A549 (cell line): ENCODE results near the gene CCR1. TPM values are rescaled to one million over a fixed set of nuclear protein-coding genes. Genes with fewer than 3 reads are reported as not detected.
"Not testable (repeated sequence)": the region's sequence is repeated elsewhere in the genome, so short reads cannot be mapped to it uniquely, and the experiment has no call there.

ENCODE experiments used
- ATAC-seq, 2 experiments: fragments of 200-7000 bp in 1 of 2; fragments of >200 bp in 1 of 2; cut with Nextera tagmentation in 1 of 2; cut with Tn5 transposase in 1 of 2; 3 replicates each; pipeline versions ENCODE4 v1.8.0 to v1.9.1; 2018 to 2020; ENCODE audit warnings: mild to moderate bottlenecking in 1 of 2, moderate library complexity in 1 of 2
- CTCF ChIA-PET: fragments of 300-600 bp; sonication (Branson Sonifier 250); formaldehyde crosslinking; extraction: SDS; loops from one replicate; lab custom pipeline; 2021; ENCODE audit warnings: antibody characterized with exemption, inconsistent platforms; lab: Yijun Ruan, JAX
- POLR2A ChIA-PET: fragments of 350-600 bp; formaldehyde crosslinking; extraction: SDS; loops from one replicate; lab custom pipeline; 2021; ENCODE audit warnings: antibody characterized with exemption, inconsistent platforms; lab: Yijun Ruan, JAX
- DNase-seq, 2 experiments: peaks; one replicate each; pipeline versions ENCODE4 v3.0.0 to v3.0.0-alpha.2; 2011 to 2016; ENCODE audit warnings: low read depth in 1 of 2, low spot score in 1 of 2
- FAIRE-seq: peaks from 2 replicates; lab custom pipeline; 2011; peaks lifted over from hg19 to GRCh38; lab: Jason Lieb, UNC
- H3K27ac ChIP-seq, 2 experiments: fragments of >200 bp; sonication (Bioruptor Twin); formaldehyde crosslinking; 3 replicates each; pipeline ENCODE4 v1.5.1; 2016 to 2017
- H3K4me1 ChIP-seq: fragments of >200 bp; sonication (Bioruptor Twin); formaldehyde crosslinking; 3 replicates; pipeline ENCODE4 v1.6.1; 2016
- H3K4me2 ChIP-seq: fragments of >200 bp; sonication (Bioruptor Twin); formaldehyde crosslinking; 3 replicates; pipeline ENCODE4 v1.6.1; 2016
- H3K4me3 ChIP-seq: fragments of >200 bp; sonication (Bioruptor Twin); formaldehyde crosslinking; 3 replicates; pipeline ENCODE4 v1.5.1; 2016
- H3K9me3 ChIP-seq: fragments of >200 bp; sonication (Bioruptor Twin); formaldehyde crosslinking; 3 replicates; pipeline ENCODE4 v1.6.1; 2016
- ATOH8 ChIP-seq: fragments of 250-450 bp; sonication (Bioruptor Pico); IDR thresholded peaks from 2 replicates; pipeline ENCODE4 v1.5.0; 2020; ENCODE audit warnings: low read depth, mild to moderate bottlenecking, moderate library complexity
- BHLHE40 ChIP-seq: IDR thresholded peaks from 2 replicates; pipeline ENCODE4 v1.6.1; 2012; ENCODE audit warnings: low read depth, low read length, inconsistent platforms
- CBX2 ChIP-seq: fragments of 200-600 bp; sonication (generic); IDR thresholded peaks from 2 replicates; pipeline ENCODE4 v1.6.1; 2016; ENCODE audit warnings: low read depth, mild to moderate bottlenecking, borderline replicate concordance
- CEBPB ChIP-seq, 2 experiments: fragments of >200 bp in 1 of 2; sonication (Bioruptor Twin) in 1 of 2; formaldehyde crosslinking in 1 of 2; IDR thresholded peaks; 2 replicates each; pipeline ENCODE4 v1.6.1; 2012 to 2016
- E2F6 ChIP-seq: IDR thresholded peaks from 2 replicates; pipeline ENCODE4 v1.6.1; 2012; ENCODE audit warnings: low read depth, borderline replicate concordance
- FOSL2 ChIP-seq, 2 experiments: fragments of 450-650 bp in 1 of 2; fragments of >200 bp in 1 of 2; sonication (Bioruptor Twin) in 1 of 2; formaldehyde crosslinking; IDR thresholded peaks; 2 replicates each; pipeline versions ENCODE4 v1.5.0 to v1.6.1; 2016 to 2020; ENCODE audit warnings: mild to moderate bottlenecking in 1 of 2, moderate library complexity in 1 of 2
- HES2 ChIP-seq: fragments of >200 bp; sonication (Bioruptor Twin); formaldehyde crosslinking; IDR thresholded peaks from 2 replicates; pipeline ENCODE4 v1.6.1; 2016
- HEYL ChIP-seq: fragments of 250-450 bp; sonication (Bioruptor Pico); IDR thresholded peaks from 2 replicates; pipeline ENCODE4 v1.8.0; 2021; ENCODE audit warnings: mild to moderate bottlenecking, moderate library complexity
- HOXA7 ChIP-seq: fragments of 250-450 bp; sonication (Bioruptor Pico); IDR thresholded peaks from 2 replicates; pipeline ENCODE4 v1.5.0; 2020; ENCODE audit warnings: mild to moderate bottlenecking, moderate library complexity
- HOXB13 ChIP-seq: fragments of 250-450 bp; sonication (Bioruptor Pico); IDR thresholded peaks from 2 replicates; pipeline ENCODE4 v1.5.0; 2020; ENCODE audit warnings: low read depth, mild to moderate bottlenecking, moderate library complexity
- KDM1A ChIP-seq: fragments of 200-600 bp; sonication (generic); IDR thresholded peaks from 2 replicates; pipeline ENCODE4 v1.6.1; 2016; ENCODE audit warnings: low read depth, mild to moderate bottlenecking
- MAX ChIP-seq: IDR thresholded peaks from 2 replicates; pipeline ENCODE4 v1.6.1; 2012
- MAZ ChIP-seq: fragments of 150-350 bp; IDR thresholded peaks from 2 replicates; pipeline ENCODE4 v1.6.1; 2014; ENCODE audit warnings: antibody characterized with exemption, low read depth, low read length, borderline replicate concordance
- MYC ChIP-seq: IDR thresholded peaks from 2 replicates; pipeline ENCODE4 v1.6.1; 2012; ENCODE audit warnings: mild to moderate bottlenecking, inconsistent platforms, low read length, improper control_type of control experiment, borderline replicate concordance
- NPAS2 ChIP-seq: fragments of 250-450 bp; sonication (Bioruptor Pico); IDR thresholded peaks from 2 replicates; pipeline ENCODE4 v1.8.0; 2022; ENCODE audit warnings: mild to moderate bottlenecking, moderate library complexity, borderline replicate concordance
- NR3C1 ChIP-seq: fragments of >200 bp; sonication (Bioruptor Twin); formaldehyde crosslinking; IDR thresholded peaks from 3 replicates; pipeline ENCODE4 v1.6.1; 2017
- PHF8 ChIP-seq: fragments of 200-600 bp; sonication (generic); IDR thresholded peaks from 2 replicates; pipeline ENCODE4 v1.6.1; 2016; ENCODE audit warnings: low read depth, mild to moderate bottlenecking, antibody characterized with exemption, moderate library complexity, borderline replicate concordance
- POLR2A ChIP-seq: IDR thresholded peaks from 2 replicates; pipeline ENCODE4 v1.6.1; 2012; ENCODE audit warnings: mild to moderate bottlenecking, low read length
- POLR2AphosphoS2 ChIP-seq: conservative IDR thresholded peaks from 2 replicates; pipeline ENCODE4 v1.6.1; 2012; ENCODE audit warnings: low read length, improper control_type of control experiment, inconsistent platforms
- RCOR1 ChIP-seq: fragments of 150-350 bp; IDR thresholded peaks from 2 replicates; pipeline ENCODE4 v1.6.1; 2014; ENCODE audit warnings: antibody characterized with exemption, low read length, low read depth
- RNF2 ChIP-seq: fragments of 200-600 bp; sonication (generic); IDR thresholded peaks from 2 replicates; pipeline ENCODE4 v1.6.1; 2016; ENCODE audit warnings: low read depth, mild to moderate bottlenecking, antibody characterized with exemption, moderate library complexity, borderline replicate concordance
- SMC3 ChIP-seq: fragments of >200 bp; sonication (Bioruptor Twin); formaldehyde crosslinking; IDR thresholded peaks from 3 replicates; pipeline ENCODE4 v1.6.1; 2018; ENCODE audit warnings: inconsistent platforms
- SREBF2 ChIP-seq: fragments of 450-650 bp; IDR thresholded peaks from 2 replicates; pipeline ENCODE4 v1.6.1; 2014; ENCODE audit warnings: mild to moderate bottlenecking, moderate library complexity
- ZC3H11A ChIP-seq: fragments of 450-650 bp; IDR thresholded peaks from 2 replicates; pipeline ENCODE4 v1.6.1; 2014; ENCODE audit warnings: antibody characterized with exemption, mild to moderate bottlenecking
- ZFP36 ChIP-seq: fragments of 450-650 bp; IDR thresholded peaks from 2 replicates; pipeline ENCODE4 v1.6.1; 2014; ENCODE audit warnings: borderline replicate concordance; ENCODE audit not compliant: partially characterized antibody
- ZSCAN20 ChIP-seq: fragments of 250-450 bp; sonication (Bioruptor Pico); IDR thresholded peaks from 2 replicates; pipeline ENCODE4 v1.8.0; 2022; ENCODE audit warnings: mild to moderate bottlenecking, moderate library complexity
- WGBS: methylation state at CpG from one replicate; pipeline ENCODE4 v1.1.6; 2017; ENCODE audit errors: missing lambda C conversion rate; 5-methylcytosine and 5-hydroxymethylcytosine counted together
- polyA plus RNA-seq, 4 experiments: library from polyadenylated mRNA; depleted of rRNA in 3 of 4; stranded (reverse); fragments of >200 nt; fragmentation: RNase III in 1 of 4; extraction: RNeasy Plus Mini Kit Qiagen cat#74134 plus additional on column Dnase treatment in 1 of 4; gene quantifications; 2 replicates in 3 of 4; 3 replicates in 1 of 4; pipeline ENCODE4 v1.2.3, GENCODE V29; 2011 to 2017

CCR1 gene
- polyA plus RNA-seq, 2 of the 4 experiments (the other 2 are of a cell fraction), result 0.03 TPM; not detected in 1

- no peak overlapping the region for H3K4me3 ChIP-seq
- no peak overlapping the region for H3K4me2 ChIP-seq
- ATAC-seq (no peak), DNase-seq (no peak), FAIRE-seq (no peak)
- TF ChIP-seq HOXA7, result no peak
- no peak for TF ChIP-seq HES2
- TF ChIP-seq SMC3, result no peak
- no peak for TF ChIP-seq ZC3H11A
- TF ChIP-seq PHF8, result no peak
- no peak for TF ChIP-seq BHLHE40
- no peak for TF ChIP-seq MAX
- TF ChIP-seq MAZ, result no peak
- TF ChIP-seq CBX2, result no peak
- TF ChIP-seq FOSL2 (IDR thresholded peaks at IDR 0.05), result no peak
- no peak for TF ChIP-seq FOSL2 (CRISPR knock-in tag; IDR thresholded peaks at IDR 0.05)
- TF ChIP-seq NR3C1, result no peak
- no peak for TF ChIP-seq RCOR1
- no peak for TF ChIP-seq RNF2
- TF ChIP-seq ATOH8, result no peak
- TF ChIP-seq NPAS2 (CRISPR knock-in tag), result no peak
- TF ChIP-seq ZFP36, result no peak
- no peaks in the 10 kb centered on the region for H3K4me1 ChIP-seq
- 34% methylated on average over 2 of the region's 2 CpGs for WGBS
- no peak overlapping the region for H3K27ac ChIP-seq
- CTCF ChIA-PET, result interaction anchor here (1.1 kb wide), 1 partner anchor 228 kb away, joined by 3 read pairs; no protein-coding TSS in a partner anchor
- H3K9me3 ChIP-seq, result no peaks in the 10 kb centered on the region
- POLR2A ChIA-PET, result no interaction called here
Observed at GRCh38 chr3:46209053-46209452, 940 bp upstream of the CCR1 start.

GRCh38 chr3:46207514-46207913, 599 bp downstream of the CCR1 start:
- ATAC-seq, POLR2A ChIA-PET, DNase-seq, H3K4me1 ChIP-seq, H3K27ac ChIP-seq, FAIRE-seq, H3K9me3 ChIP-seq, H3K4me2 ChIP-seq, H3K4me3 ChIP-seq: not testable (repeated sequence)
- 62% methylated on average over 6 of the region's 6 CpGs for WGBS
- CTCF ChIA-PET, result interaction anchor here (0.7 kb wide), 1 partner anchor 30 kb away, joined by 4 read pairs; no protein-coding TSS in a partner anchor

GRCh38 chr3:46206282-46207015, 1.7 kb downstream of the CCR1 start:
- FAIRE-seq, result no peak
- 19% methylated on average over 6 of the region's 6 CpGs for WGBS
- ChIA-PET CTCF (no interaction called here), POLR2A (no interaction called here)
- Histone ChIP-seq H3K27ac (no peak overlapping the region), H3K9me3 (no peaks in the 10 kb centered on the region), H3K4me2 (no peak overlapping the region), H3K4me1 (no peaks in the 10 kb centered on the region), H3K4me3 (no peak overlapping the region)
- DNase-seq, result no peak
- TF ChIP-seq HOXA7, result no peak
- no peak for TF ChIP-seq MYC
- no peak for TF ChIP-seq POLR2A
- no peak for TF ChIP-seq E2F6
- TF ChIP-seq RCOR1, result no peak
- no peak for TF ChIP-seq HEYL (CRISPR knock-in tag)
- no peak for TF ChIP-seq PHF8
- TF ChIP-seq BHLHE40, result no peak
- TF ChIP-seq CEBPB (IDR thresholded peaks at IDR 0.05), result no peak
- no peak for TF ChIP-seq NR3C1
- TF ChIP-seq MAX, result no peak
- no peak for TF ChIP-seq SREBF2
- no peak for TF ChIP-seq POLR2AphosphoS2
- TF ChIP-seq KDM1A, result no peak
- TF ChIP-seq HOXB13, result no peak
- TF ChIP-seq ZSCAN20, result no peak
- no peak for ATAC-seq
